GM19463 (cell line): Measurements from ENCODE around the gene C10orf90.

ENCODE experiments used
- ATAC-seq: cut with Tn5 transposase; IDR thresholded peaks from one replicate; pipeline ENCODE4 v1.9.1; 2021; ENCODE audit warnings: mild to moderate bottlenecking, moderate library complexity; ENCODE audit not compliant: unreplicated experiment

The C10orf90 gene

GRCh38 chr10:126474031-126474430, 196.5 kb downstream of the C10orf90 start:
- ATAC-seq = no peak

- ATAC-seq = no peak
Measured at GRCh38 chr10:126470991-126471390, 199.5 kb downstream of the C10orf90 start.

- ATAC-seq = no peak
Measured at GRCh38 chr10:126469692-126470091, 200.8 kb downstream of the C10orf90 start.

- no peak for ATAC-seq
Measured at GRCh38 chr10:126468876-126469643, 201.4 kb downstream of the C10orf90 start.

- ATAC-seq = no peak
Measured at GRCh38 chr10:126468467-126468866, 202.0 kb downstream of the C10orf90 start.

GRCh38 chr10:126465771-126466170, 204.7 kb downstream of the C10orf90 start:
- ATAC-seq = no peak

- no peak for ATAC-seq
Measured at GRCh38 chr10:126463286-126463685, 207.2 kb downstream of the C10orf90 start.

- no peak for ATAC-seq
Measured at GRCh38 chr10:126461289-126461940, 209.1 kb downstream of the C10orf90 start.

- ATAC-seq = no peak
Measured at GRCh38 chr10:126459878-126460481, 210.5 kb downstream of the C10orf90 start.

GRCh38 chr10:126459032-126459831, 211.3 kb downstream of the C10orf90 start:
- ATAC-seq = no peak

- ATAC-seq = no peak
Measured at GRCh38 chr10:126458466-126458865, 212.0 kb downstream of the C10orf90 start.

GRCh38 chr10:126456632-126457031, 213.9 kb downstream of the C10orf90 start:
- no peak for ATAC-seq

- ATAC-seq = no peak
Measured at GRCh38 chr10:126455766-126456405, 214.6 kb downstream of the C10orf90 start.

- no peak for ATAC-seq
Measured at GRCh38 chr10:126455036-126455765, 215.3 kb downstream of the C10orf90 start.

GRCh38 chr10:126454045-126454751, 216.3 kb downstream of the C10orf90 start:
- no peak for ATAC-seq

GRCh38 chr10:126452245-126452644, 218.2 kb downstream of the C10orf90 start:
- no peak for ATAC-seq

- ATAC-seq = no peak
Measured at GRCh38 chr10:126448091-126448490, 222.4 kb downstream of the C10orf90 start.

GRCh38 chr10:126439942-126440341, 230.6 kb downstream of the C10orf90 start:
- no peak for ATAC-seq

GRCh38 chr10:126438407-126438783, 232.1 kb downstream of the C10orf90 start:
- ATAC-seq = no peak
